Measurements from ENCODE around the gene ZNF267.
"Not testable (repeated sequence)": the region's sequence is repeated elsewhere in the genome, so short reads cannot be mapped to it uniquely, and the experiment has no call there.

ZNF267 gene

GRCh38 chr16:31873556-31874365 lies at the start of gene ZNF267:
TSS of gene ZNF267 (plus strand) at chr16:31873807. CDS start at chr16:31873967, 160 bp downstream.
- Histone ChIP-seq H3K27me3 (ENCODE audit: insufficient read depth, low read length, poor library complexity) (no peaks in the 10 kb centered on the region), H2AFZ (ENCODE audit: low read depth, low read length) (peak within 1 kb of the TSS; percentile 88), H3K4me3 (ENCODE audit: low read depth in 1 of 2, low read length in 2 of 2) (peak within 1 kb of the TSS; percentile 77 to 96), H3K9me3 (ENCODE audit: insufficient read depth, low read length, severe bottlenecking) (no peaks in the 10 kb centered on the region), H3K36me3 (ENCODE audit: insufficient read depth, low read length) (peaks cover 39% of the 10 kb centered on the region), H3K79me2 (ENCODE audit: insufficient read depth, low read length) (peaks cover 55% of the 10 kb centered on the region), H3K9ac (ENCODE audit: low read depth, low read length) (peak within 1 kb of the TSS; percentile 98), H3K4me2 (ENCODE audit: insufficient read depth, low read length) (peak within 1 kb of the TSS; percentile 82), H3K4me1 (ENCODE audit: insufficient read depth, low read length) (peaks cover 60% of the 10 kb centered on the region), H3K27ac (ENCODE audit: low read length) (peak within 1 kb of the TSS; percentile 93), H4K20me1 (ENCODE audit: insufficient read depth, low read length) (peaks cover 38% of the 10 kb centered on the region)
- no peak for TF ChIP-seq CTCF (IDR thresholded peaks at IDR 0.05; ENCODE audit: borderline replicate concordance, extremely low read depth, low read length, poor library complexity, severe bottlenecking)
- no peak for TF ChIP-seq EZH2 (IDR thresholded peaks at IDR 0.05; ENCODE audit: borderline replicate concordance, low read depth, low read length, severe bottlenecking)
- DNase-seq, result peak; percentile 95
- peak; percentile 89 for ATAC-seq (ENCODE audit: insufficient read depth, low read depth)

- H3K4me2 ChIP-seq (ENCODE audit: insufficient read depth, low read length), result no peak overlapping the region
- H2AFZ ChIP-seq (ENCODE audit: low read depth, low read length), result no peak overlapping the region
- H3K79me2 ChIP-seq (ENCODE audit: insufficient read depth, low read length), result no peaks in the 10 kb centered on the region
- H3K9me3 ChIP-seq (ENCODE audit: insufficient read depth, low read length, severe bottlenecking), result peaks cover 3% of the 10 kb centered on the region
- no peak overlapping the region for H3K4me3 ChIP-seq (ENCODE audit: low read depth in 1 of 2, low read length in 2 of 2)
- DNase-seq (no peak), ATAC-seq (ENCODE audit: insufficient read depth, low read depth) (no peak)
- no peaks in the 10 kb centered on the region for H4K20me1 ChIP-seq (ENCODE audit: insufficient read depth, low read length)
- no peaks in the 10 kb centered on the region for H3K27me3 ChIP-seq (ENCODE audit: insufficient read depth, low read length, poor library complexity)
- H3K9ac ChIP-seq (ENCODE audit: low read depth, low read length), result no peak overlapping the region
- no peaks in the 10 kb centered on the region for H3K36me3 ChIP-seq (ENCODE audit: insufficient read depth, low read length)
- TF ChIP-seq EZH2 (IDR thresholded peaks at IDR 0.05; ENCODE audit: borderline replicate concordance, low read depth, low read length, severe bottlenecking), result no peak
- TF ChIP-seq CTCF (IDR thresholded peaks at IDR 0.05; ENCODE audit: borderline replicate concordance, extremely low read depth, low read length, poor library complexity, severe bottlenecking), result no peak
- H3K4me1 ChIP-seq (ENCODE audit: insufficient read depth, low read length), result no peaks in the 10 kb centered on the region
- no peak overlapping the region for H3K27ac ChIP-seq (ENCODE audit: low read length)
These were observed 40.6 kb upstream of the ZNF267 start for GRCh38 chr16:31833047-31833446.

- not testable (repeated sequence) for DNase-seq
These were observed 37.2 kb upstream of the ZNF267 start for GRCh38 chr16:31836396-31836795.

GRCh38 chr16:31842864-31843263 lies 30.7 kb upstream of the ZNF267 start:
- no peaks in the 10 kb centered on the region for H3K4me1 ChIP-seq (ENCODE audit: insufficient read depth, low read length)
- no peak overlapping the region for H3K27ac ChIP-seq (ENCODE audit: low read length)
- H3K9me3 ChIP-seq (ENCODE audit: insufficient read depth, low read length, severe bottlenecking), result peaks cover 11% of the 10 kb centered on the region
- H3K4me2 ChIP-seq (ENCODE audit: insufficient read depth, low read length), result no peak overlapping the region
- no peak for DNase-seq
- no peaks in the 10 kb centered on the region for H3K79me2 ChIP-seq (ENCODE audit: insufficient read depth, low read length)
- no peaks in the 10 kb centered on the region for H3K27me3 ChIP-seq (ENCODE audit: insufficient read depth, low read length, poor library complexity)
- H3K9ac ChIP-seq (ENCODE audit: low read depth, low read length), result no peak overlapping the region
- no peaks in the 10 kb centered on the region for H3K36me3 ChIP-seq (ENCODE audit: insufficient read depth, low read length)
- TF ChIP-seq EZH2 (IDR thresholded peaks at IDR 0.05; ENCODE audit: borderline replicate concordance, low read depth, low read length, severe bottlenecking) (no peak), CTCF (IDR thresholded peaks at IDR 0.05; ENCODE audit: borderline replicate concordance, extremely low read depth, low read length, poor library complexity, severe bottlenecking) (no peak)
- H4K20me1 ChIP-seq (ENCODE audit: insufficient read depth, low read length), result no peaks in the 10 kb centered on the region
- ATAC-seq (ENCODE audit: insufficient read depth, low read depth), result no peak
- no peak overlapping the region for H2AFZ ChIP-seq (ENCODE audit: low read depth, low read length)
- H3K4me3 ChIP-seq (ENCODE audit: low read depth in 1 of 2, low read length in 2 of 2), result no peak overlapping the region

More at GRCh38 chr16:31836396-31836795, 37.2 kb upstream of the ZNF267 start:
- not testable (repeated sequence) for H3K27me3 ChIP-seq (ENCODE audit: insufficient read depth, low read length, poor library complexity); H3K4me3 ChIP-seq (ENCODE audit: low read depth in 1 of 2, low read length in 2 of 2); H2AFZ ChIP-seq (ENCODE audit: low read depth, low read length); H3K4me2 ChIP-seq (ENCODE audit: insufficient read depth, low read length); H3K36me3 ChIP-seq (ENCODE audit: insufficient read depth, low read length); H3K9me3 ChIP-seq (ENCODE audit: insufficient read depth, low read length, severe bottlenecking); H3K4me1 ChIP-seq (ENCODE audit: insufficient read depth, low read length); H3K27ac ChIP-seq (ENCODE audit: low read length); H4K20me1 ChIP-seq (ENCODE audit: insufficient read depth, low read length); H3K9ac ChIP-seq (ENCODE audit: low read depth, low read length); H3K79me2 ChIP-seq (ENCODE audit: insufficient read depth, low read length); ATAC-seq (ENCODE audit: insufficient read depth, low read depth)

- DNase-seq; H3K36me3 ChIP-seq (ENCODE audit: insufficient read depth, low read length); H3K9ac ChIP-seq (ENCODE audit: low read depth, low read length); H3K4me1 ChIP-seq (ENCODE audit: insufficient read depth, low read length); H3K27ac ChIP-seq (ENCODE audit: low read length); H2AFZ ChIP-seq (ENCODE audit: low read depth, low read length); ATAC-seq (ENCODE audit: insufficient read depth, low read depth); H4K20me1 ChIP-seq (ENCODE audit: insufficient read depth, low read length); H3K79me2 ChIP-seq (ENCODE audit: insufficient read depth, low read length); H3K4me2 ChIP-seq (ENCODE audit: insufficient read depth, low read length); H3K27me3 ChIP-seq (ENCODE audit: insufficient read depth, low read length, poor library complexity); H3K4me3 ChIP-seq (ENCODE audit: low read depth in 1 of 2, low read length in 2 of 2): not testable (repeated sequence)
- peaks cover 22% of the 10 kb centered on the region for H3K9me3 ChIP-seq (ENCODE audit: insufficient read depth, low read length, severe bottlenecking)
These were observed 25.0 kb upstream of the ZNF267 start for GRCh38 chr16:31848572-31848971.
